GM18511 (cell line): Measurements from ENCODE around the gene TNFSF8.

Experiments
- ATAC-seq: cut with Tn5 transposase; IDR thresholded peaks from one replicate; pipeline ENCODE4 v1.9.1; 2021; ENCODE audit warnings: mild to moderate bottlenecking, moderate library complexity; ENCODE audit not compliant: unreplicated experiment

Gene TNFSF8

DNA sequence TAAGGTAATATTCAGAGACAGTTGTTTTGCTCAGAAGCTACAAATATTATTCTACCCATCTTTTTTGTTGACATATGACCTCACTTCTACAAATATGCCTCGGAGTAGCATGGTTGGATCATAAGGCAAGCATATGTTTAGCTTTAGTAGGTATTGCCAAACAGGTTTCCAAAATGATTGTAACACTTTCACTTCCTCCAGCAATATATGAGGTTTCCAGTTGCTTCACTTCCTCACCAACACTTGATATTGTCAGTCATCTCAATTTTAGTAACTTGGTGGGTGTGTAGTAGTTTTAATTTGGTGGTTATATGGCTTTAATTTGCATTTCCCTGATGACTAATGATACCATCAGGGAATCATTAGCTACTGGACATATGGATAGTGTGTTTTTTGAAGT, 46.7 kb downstream of the TNFSF8 start:
- no peak for ATAC-seq

DNA sequence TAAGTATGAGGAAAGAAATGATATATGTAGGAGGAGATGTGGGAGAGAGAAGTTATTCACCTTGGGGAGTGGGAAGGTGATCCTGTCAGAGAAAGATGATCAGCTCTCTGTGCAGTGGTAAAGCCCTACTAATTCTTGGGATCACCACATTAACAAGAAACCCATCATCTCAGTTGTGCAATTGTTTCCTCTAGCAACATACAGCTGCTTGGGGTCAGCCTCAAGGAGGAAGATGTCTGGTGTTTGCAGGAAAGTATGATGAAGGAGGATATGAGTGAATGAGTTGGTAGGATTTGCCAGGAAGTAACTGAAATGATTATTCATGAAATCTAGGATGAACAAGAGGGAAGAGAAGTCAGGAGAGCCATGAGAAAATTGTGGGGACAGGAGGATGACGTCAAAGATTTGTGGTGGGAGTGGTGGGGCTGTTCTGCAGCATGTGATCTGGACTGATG, 50.1 kb downstream of the TNFSF8 start:
- no peak for ATAC-seq

DNA sequence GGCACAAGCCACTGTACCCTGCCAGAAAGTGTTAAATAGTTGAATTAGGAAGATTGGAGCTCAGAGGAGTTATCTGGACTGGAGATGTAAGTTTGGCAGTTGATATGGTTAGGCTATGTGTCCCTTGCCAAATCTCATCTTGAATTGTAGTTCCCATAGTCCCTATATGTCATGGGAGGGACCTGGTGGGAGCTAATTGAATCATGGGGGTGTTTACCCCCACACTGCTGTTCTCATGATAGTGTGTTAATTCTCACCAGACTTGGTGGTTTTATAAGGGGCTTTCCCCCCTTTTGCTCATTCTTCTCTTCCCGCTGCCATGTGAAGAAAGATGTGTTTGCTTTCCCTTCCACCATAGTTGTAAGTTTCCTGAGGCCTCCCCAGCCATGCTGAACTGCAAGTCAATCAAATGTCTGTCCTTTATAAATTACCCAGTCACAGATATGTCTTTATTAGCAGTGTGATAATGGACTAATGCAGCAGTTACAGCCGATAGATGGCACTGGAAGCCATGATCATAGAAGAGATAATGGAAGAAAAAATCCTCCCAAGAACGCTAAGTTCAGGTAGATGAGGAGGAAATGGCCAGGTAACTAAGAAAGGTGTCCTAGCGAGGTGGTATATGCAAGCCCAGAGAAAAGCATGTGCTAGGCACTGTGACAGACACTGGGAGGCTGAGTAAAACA, 51.4 kb downstream of the TNFSF8 start:
- ATAC-seq, result no peak

DNA sequence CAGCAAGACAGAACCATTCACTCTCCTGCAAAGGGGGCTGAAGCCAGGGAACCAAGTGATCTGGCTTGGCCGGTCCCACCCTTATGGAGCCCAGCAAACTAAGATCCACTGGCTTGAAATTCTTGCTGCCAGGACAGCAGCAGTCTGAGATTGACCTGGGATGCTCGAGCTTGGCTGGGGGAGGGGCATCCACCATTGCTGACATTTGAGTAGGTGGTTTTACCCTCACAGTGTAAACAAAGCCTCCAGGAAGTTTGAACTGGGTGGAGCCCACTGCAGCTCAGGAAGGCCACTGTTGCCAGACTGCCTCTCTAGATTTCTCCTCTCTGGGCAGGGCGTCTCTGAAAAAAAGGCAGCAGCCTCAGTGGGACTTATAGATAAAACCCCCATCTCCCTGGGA, 60.5 kb downstream of the TNFSF8 start:
- no peak for ATAC-seq

DNA sequence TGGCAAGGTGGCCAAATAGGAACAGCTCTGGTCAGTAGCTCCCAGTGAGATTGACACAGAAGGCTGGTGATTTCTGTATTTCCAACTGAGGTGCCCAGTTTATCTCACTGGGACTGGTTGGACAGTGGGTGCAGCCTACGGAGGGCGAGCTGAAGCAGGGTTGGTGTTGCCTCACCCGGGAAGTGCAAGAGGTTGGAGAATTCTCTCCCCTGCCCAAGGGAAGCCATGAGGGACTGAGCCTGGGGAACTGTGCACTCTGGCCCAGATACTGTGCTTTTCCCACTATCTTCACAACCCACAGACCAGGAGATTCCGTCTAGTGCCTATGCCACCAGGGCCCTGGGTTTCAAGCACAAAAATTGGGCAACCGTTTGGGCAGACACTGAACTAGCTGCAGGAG, 61.0 kb downstream of the TNFSF8 start:
- no peak for ATAC-seq

DNA sequence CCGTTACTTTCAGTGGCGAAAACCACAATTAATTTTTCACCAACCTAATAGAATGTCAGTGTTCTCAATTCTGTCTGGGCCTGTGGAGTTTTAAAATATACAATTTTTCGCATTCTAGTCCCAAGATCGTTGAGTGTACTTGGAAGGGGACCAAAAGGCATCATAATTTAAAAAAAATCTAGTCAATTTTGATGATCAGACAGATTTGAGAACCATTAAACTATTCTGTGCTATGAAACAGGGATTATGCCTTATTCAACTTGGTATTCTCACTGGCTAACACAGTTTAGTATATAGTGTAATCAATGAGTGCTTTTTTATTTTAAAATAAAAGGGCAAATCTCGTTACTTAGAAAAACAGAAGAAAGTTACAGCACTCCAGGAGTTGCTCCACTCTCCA, 63.1 kb downstream of the TNFSF8 start:
- ATAC-seq, result no peak

DNA sequence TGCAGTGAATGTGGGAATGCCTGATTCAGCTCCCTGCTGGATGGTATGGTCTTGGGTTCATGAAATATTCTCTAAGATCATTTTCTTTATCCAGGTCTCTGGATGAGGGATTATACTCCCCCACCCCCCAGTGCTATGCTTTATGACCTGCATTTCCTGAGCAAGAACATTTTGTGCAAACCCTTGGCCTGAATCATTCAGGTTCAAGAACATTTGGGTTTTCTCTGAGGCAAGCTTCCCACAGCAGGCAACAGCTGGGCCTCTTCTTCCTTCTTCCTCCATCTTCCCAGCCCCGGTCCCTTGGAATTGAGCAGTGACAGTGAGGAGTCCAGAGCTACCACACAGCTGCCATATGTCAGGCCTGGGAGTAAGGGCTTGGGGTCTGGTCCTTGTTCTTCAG, 65.9 kb downstream of the TNFSF8 start:
- no peak for ATAC-seq

DNA sequence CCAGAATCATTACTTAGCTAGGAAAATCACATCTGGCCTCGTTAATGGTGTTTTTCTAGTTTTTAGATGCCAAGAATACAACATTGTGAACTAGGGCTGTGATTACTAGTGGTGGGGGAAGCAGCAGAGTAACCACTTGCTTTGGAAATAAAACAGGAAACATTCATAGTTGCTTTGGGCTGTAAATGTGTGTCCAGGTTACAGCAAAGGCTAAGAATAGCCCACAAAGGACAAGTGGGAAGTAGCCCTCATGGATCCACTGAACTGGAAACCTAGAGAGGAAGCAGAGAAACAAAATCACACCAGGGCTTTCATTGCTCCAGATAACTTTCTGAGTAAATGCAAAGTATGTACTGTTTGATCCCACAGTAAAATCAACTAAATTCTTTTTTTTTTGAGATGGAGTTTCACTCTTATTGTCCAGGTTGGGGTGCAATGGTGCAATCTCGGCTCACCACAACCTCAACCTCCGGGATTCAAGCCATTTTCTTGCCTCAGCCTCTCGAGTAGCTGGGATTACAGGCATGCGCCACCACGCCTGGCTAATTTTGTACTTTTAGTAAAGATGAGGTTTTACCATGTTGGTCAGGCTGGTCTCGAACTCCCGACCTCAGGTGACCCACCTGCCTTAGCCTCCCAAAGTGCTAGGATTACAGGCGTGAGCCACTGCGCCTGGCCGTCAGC, 68.3 kb downstream of the TNFSF8 start:
- no peak for ATAC-seq

DNA sequence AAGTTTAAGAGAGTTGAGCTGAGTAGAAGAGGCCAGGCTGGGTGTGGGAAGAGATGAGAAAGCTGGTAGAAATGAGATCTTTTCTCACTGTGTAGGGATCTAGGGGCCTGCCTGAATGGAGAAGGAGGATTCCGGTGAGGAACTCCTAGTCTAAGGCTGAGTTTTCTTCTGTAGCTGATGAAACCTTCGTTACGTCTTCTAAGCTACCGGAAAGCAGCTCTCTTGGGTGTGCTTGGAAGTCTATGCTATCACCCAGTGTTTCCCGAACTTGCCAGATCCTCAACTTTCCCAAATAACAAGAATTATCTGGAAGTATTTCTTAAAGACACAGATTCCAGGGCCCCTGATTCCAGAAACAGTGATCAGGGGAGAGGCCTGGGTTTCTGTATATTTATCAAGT, 69.1 kb downstream of the TNFSF8 start:
- ATAC-seq, result no peak

DNA sequence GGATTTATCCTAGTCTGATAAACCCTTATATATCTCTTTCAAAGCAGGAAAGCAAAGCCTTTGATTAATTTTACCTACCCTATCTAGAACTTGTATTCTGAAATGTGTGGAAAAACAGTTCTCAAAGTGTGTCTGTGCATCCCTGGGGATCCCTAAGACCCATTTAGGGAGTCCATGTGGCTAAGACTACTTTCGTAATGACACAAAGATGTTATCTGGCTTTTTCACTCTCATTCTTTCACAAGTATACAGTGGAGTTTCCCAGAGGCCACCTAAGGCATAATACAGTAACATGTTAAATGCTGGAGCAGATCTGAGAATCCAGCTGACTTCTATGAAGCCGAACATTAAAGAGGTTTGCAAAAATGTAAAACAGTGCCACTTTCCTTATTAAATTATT, 70.2 kb downstream of the TNFSF8 start:
- no peak for ATAC-seq

DNA sequence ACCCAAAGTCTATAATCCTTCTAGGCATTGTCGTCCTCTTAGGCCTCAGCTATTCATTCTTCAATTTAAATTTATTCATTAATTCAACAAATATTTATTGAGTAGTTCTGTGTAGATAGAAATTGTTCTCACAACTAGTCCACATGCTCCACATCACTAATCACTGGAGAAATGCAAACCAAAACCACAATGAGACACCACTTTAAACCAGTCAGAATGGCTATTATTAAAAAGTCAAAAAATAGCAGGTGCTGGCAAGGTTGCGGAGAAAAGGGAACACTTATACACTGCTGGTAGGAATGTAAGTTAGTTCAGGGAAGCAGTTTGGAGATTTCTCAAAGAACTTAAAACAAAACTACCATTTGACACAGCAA, 73.5 kb downstream of the TNFSF8 start:
- ATAC-seq, result no peak

DNA sequence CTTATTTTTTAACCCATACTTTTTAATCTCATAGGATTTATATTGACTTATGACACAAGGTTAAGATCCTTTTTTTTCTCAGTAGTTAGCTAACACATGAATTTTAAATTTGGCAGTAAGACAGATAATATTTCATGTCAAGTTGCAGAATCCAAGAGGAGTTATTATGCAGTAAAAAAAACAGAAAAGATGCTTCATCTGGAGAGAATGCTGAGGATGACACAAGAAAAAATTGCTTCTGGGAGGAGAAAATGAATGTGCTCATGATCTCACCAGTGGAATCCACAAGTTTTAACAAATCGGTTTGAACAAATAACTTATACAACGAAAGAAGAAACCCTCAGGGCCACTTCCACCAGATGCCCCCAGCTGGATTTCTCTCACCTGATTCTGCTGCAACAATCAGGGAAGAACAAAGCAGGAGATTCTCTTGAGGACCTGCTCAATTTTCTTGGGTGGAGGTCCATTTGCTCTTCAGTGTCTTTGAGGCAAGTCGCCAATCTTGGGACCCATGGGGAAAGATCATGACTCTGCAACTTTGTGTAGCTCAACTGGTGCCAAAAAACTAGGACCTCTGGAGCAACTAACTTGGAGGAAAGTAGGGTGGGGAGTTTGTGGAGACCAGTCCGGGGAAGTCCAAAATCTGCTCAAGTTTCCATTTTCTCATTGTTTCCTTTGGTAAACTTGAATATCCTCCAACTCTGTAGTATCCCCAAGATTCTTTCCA, 74.0 kb downstream of the TNFSF8 start:
- no peak for ATAC-seq

DNA sequence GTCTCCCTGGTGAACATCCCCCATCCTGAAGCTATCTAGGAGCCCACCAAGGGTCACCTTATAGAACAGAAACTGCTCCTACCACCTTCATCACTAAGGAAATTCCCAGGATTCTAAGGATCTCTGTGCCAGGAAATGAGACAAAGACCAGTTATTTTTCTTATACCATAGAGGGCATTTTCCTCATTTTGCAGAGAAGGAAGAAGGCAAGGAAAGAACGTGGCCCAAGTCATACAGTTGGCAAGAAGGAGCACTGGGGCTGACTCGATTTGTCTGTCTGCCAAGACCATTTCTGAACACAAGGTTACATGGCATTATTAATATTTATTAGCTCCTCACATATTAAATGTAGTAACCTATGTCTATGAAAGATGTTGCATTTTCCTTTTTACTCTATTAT, 74.9 kb downstream of the TNFSF8 start:
- ATAC-seq, result no peak

DNA sequence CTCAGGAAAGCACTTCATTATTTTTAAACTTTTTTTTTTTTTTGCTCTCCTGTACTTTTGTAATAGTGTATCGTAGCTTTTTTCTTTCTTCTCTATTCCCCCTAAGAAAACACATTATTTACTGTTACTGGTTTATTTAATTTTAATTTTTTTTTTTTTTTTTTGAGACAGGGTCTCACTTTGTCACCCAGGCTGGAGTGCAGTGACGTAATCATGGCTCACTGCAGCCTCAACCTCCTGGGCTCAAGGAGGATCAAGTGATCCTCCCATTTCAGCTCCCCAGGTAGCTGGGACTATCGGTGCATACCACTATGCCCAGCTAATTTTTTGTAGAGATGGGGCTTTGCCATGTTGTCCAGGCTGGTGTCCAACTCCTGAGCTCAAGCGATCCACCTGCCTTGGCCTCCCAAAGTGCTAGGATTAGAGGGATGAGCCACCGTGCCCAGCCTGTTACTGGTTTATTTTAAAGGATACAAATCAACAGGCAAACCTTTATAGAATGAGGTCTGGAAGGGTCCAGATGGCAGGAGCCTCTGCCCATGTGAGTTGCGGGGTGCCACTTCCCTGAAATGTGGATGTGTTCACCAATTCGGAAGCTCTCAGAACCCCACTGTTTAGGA, 75.5 kb downstream of the TNFSF8 start:
- no peak for ATAC-seq

DNA sequence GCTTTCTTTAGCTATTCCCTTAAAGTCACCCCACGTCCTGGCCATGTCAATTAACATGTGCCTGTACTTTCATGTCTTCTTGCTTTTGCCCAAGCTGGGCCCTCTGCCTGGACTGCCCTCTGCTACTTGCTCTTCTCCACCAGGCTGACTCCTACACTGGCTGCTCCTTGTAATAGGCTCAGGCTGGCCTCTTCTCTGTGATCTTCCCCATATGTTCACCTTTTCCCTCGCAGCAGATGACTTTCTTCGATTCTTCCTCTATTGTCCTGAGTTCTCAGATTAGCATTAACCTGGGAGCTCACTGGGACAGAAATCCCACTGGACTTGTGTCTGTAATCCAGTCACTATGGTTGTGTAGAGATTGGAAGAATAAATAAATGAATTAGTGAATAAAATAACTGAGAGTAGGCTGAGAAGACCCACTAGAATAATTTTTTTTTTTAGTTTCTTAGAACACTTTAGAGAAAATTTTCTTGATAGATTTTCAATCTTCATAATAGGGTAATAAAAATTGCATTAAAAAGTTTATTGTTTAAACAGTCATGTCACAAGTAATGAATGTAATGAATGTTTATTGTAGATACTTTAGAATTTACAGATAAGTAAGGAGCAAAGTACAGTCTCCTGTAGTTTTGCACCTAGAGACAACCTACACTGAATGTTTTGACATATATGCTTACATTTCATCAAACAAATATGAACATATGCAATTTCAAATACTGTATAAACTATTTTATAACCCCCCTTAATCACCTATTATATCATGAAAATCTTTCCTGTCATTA, 77.1 kb downstream of the TNFSF8 start:
- no peak for ATAC-seq

DNA sequence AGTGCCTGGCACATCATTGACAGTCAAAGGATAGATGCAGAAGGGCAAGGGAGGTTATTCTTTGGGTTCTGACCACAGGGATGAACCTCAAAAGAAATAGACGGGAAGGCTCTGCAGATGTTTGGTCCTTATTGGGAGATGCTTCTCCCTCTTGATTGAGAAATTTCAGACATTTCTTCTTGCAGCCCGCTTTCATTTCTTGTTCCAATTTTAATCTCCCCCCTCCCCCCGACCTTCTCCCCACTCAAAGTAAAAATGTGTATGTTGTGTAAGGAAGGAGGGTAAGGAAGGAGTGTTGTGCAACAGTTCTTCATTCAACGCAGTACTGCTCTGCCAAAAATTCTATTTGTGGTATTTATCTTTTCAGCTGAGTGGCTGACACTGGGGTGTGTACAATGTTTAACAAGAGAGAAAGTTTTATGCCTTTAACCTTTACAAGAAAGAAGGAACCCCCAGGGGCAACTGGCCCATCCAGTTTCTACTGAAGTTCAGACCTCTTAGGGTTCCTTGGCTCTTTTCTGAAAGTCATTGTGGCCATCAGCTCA, 78.3 kb downstream of the TNFSF8 start:
- no peak for ATAC-seq

DNA sequence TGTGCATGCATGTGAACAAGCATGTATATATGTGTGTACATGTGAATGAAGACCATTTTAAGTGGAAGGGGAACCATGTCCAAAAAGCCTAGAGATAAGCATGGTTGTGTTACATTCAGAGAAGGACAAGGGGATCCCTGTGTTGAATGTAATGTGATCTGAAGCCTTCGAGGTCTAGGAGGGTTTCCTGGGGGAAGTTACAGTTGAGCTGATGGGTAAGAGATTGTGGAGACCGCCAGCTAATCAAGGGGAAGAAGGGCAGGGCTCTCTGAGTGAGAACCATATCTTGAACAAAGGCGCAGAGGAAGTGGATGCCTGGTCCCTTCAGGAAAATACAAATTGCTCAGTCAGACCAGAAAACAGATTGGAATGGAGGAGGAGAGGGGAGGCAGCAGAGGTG, 79.1 kb downstream of the TNFSF8 start:
- ATAC-seq, result no peak
